ENCODE results near the gene DHX35.
A peak's percentile ranks its signal among the peaks of the same experiment; 100 is the strongest.

Gene DHX35

DNA sequence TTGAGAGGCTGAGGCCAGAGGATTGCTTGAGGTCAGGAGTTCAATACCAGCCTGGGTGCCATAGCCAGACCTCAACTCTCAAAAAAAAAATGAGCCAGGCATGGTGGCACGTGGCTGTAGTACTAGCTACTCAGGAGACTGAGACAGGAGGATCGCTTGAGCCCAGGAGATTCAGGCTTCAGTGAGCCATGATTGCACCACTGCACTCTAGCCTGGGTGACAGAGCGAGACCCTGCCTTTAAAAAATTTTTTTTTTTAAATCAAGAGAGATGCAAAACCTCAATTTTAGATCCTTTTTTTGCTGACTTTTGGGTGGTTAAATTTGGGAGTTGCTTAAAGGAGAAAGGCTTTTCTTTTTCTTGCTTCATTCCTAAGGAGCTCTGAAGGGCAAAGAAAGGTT is 70.9 kb downstream of the DHX35 start:
- no peak for DNase-seq

DNA sequence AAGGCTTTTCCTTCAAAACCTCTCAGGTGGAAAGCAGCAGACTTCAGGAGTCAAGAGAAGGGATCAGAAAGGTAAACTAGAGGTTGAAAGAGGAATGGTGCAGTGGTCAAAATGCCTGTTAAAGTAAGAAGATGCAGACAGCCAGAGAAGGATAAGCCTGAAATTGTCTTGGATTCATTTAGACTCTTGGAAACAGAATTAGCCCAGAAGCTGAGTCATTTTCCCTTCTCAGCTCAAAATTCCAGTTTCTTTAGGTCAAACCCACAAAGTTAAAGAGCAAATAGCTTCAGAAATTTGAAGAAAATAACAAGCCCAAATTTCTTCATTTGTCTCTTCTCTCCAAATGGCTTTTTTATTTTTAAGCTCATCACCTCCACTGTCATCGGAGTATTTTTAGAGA is 73.9 kb downstream of the DHX35 start:
- DNase-seq: no peak

DNA sequence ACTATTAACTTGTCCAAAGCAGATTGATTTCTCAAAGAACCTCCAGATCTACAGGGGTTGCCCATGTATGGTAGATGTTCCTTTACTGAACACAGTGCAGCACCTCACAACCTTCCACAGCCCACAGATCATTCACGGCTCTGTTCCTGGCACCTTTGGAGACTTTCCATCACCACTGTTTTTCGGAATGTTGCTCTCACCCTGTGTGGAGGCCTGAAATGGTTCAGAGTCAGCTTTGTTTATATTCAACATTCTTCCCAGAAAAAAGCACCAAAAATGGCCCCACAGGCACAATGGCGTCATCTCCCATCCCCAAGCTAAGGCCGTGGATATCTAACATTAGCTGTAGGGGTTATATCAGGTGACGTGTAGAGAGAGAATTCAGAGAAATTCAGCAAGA is 74.7 kb downstream of the DHX35 start:
- no peak for DNase-seq

DNA sequence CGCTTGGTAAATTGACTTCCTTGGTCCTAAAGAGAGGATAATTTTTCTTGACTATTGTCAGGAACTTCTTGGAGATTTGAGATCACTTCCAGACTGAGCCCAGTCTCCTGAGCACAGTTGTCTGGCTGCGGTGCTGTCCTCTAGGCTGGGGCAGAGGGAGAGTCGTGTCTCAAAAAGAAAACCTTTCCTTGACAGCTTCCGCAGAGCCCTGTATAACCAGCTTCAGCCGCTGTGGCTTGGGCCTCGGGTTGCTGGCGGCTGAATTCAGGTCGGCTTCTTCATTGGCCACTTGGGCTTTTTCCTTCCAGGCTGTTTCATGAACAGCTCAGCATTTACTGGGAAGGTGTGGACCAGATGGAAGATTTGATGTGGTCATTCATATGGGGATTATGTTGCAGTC is 75.9 kb downstream of the DHX35 start:
- no peak for DNase-seq

DNA sequence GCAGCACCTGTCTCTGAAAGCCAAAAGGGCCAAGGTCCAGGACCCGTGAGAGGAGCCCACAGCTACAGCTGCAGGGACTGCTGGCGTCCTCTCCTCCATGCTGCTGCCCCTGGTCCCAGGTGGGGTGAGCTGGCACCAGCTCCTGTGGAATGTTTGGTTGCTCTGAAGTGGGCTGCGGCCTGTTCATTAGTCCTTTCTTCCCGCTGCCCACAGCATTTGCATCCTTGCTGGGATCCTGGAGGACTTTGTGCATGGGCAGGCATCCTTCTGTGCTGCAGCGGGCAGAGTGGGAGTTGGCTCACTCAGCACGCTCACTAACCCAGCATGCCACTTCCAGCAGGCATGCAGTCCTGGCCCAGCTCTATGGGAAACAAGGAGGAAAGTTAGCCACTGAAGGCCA is 76.4 kb downstream of the DHX35 start:
- no peak for DNase-seq

DNA sequence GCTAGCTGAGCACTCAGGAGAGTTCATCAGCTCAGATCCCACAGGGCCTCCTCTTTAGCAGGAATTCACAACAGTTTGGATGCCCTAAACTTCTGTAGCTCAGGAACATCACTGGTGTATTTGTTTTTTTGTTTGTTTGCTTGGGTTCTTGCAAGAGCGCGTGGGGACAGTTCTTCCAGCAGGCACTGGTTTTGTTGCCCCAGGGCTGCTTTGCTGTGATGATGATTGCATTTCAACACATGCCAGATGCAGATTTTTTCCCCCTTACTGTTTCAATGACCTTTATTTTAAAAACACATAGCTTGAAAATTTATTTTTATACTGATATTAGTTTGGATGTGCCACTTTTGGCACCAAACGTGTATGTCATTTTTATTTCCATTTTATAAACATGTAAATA is 77.1 kb downstream of the DHX35 start:
- no peak for DNase-seq

DNA sequence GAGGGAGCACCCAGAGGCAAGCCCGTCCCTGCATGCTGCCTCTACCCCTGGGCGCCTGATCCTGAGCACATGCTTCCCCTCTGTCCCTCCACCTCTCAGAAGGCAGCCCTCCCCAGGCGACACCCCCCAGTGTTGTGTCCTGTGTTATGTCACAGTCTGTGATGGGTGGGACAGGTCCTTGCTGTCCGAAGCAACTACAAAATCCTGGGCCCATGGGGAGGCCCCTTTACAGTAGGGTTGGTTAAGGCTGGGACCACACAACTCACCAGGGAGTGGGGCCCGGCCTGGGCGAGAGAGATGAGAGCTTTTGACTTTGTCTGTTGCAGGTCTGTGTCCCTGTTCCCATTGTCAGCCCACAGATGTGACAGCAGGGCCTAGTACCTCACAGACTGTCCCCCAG is 78.0 kb downstream of the DHX35 start:
- no peak for DNase-seq

DNA sequence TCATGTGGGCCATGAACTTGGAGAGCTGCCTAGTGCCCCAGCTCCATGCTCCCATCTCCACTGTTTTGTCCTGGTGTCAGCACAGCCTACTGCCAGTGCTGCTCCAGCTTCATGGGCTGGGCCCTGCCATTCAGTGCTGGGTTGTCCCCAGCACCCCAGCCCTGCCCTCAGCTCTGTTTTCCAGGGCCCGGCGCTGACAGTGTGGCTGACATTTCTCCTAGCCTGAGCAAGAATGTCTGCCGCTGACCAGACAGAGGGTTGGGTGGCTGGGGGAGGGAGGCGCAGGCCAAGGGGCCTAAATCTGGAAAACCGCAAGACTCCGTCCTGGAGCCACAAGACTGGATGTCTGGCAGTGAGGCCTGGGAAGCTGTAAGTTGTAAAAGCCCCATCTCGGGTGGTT is 78.9 kb downstream of the DHX35 start:
- no peak for DNase-seq

DNA sequence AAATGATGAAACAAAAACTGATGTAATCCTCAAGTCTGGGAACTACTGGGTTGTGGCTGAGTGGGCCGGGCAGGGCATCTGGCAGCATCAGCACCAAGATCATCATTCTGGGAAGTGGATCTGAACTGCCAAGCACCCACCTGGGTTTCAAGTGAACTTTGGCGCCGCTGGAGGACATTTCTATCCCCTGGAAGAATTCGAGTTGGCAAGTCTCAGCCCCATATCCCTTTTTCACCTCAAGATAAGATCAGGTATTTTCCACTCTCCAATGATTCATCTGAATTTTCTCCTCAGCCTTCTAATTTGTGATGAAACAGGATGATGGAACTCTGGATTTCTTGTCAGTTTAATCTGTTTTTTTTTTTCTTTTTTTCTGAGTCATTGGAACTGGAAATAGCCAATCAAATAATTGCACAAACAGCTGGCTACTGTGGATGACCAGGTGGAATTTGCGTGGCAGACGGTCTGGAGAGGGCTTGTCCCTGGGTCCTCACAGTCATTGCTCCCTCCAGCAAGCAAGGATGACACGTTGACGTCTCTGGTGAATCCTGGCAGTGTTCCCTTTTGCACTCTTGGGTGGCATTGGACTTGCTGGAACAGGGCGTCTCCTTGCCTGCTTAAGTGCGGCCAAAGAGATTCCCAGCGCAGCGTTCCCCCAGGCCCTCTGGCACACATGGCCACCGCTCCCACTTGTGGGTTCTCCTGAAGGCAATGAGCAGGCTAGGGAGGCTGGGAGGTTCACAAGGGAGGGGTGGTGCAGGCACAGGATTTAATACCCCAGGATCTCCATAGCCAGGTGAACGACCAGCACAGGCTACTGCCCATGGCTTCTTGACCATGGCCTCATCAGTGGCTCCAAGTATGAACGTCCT is 80.4 kb downstream of the DHX35 start:
- no peak for DNase-seq

DNA sequence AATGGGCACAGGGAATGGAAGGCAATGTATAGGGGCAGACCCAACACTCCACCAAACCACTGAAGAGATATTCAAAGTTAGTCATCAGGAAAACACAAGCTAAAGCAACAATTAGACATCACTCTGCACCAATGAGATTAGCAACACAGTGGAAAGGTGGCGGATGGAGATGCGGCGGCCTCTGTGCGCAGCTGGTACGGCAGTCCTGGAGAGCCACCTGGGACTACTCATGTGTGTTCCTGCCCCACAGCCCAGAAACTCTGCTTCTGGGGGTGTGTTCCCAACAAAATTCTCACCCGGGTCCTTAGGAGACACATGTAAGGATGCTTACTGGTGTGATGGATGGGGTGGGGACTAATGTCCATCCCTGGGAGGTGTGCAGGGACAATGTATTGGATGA is 82.4 kb downstream of the DHX35 start:
- no peak for DNase-seq

DNA sequence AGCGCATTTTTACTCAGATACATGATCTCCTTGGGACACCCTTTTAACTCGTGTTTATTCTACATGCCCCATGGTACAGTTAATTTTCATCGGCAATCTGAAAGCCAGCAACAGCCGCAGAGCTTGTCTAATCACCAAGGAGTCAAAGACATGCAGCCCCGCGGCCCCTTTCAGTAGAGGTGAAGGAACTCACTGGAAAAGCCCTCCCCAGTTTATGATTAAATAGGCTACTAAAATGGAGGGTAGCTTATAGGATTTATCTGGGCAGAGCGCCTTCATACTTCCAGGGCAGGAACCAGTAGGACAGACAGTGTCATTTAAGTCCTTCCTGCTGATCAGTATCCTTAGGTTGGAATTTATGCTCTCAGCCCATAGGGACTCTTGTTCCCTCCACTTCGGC is 83.5 kb downstream of the DHX35 start:
- DNase-seq: no peak

DNA sequence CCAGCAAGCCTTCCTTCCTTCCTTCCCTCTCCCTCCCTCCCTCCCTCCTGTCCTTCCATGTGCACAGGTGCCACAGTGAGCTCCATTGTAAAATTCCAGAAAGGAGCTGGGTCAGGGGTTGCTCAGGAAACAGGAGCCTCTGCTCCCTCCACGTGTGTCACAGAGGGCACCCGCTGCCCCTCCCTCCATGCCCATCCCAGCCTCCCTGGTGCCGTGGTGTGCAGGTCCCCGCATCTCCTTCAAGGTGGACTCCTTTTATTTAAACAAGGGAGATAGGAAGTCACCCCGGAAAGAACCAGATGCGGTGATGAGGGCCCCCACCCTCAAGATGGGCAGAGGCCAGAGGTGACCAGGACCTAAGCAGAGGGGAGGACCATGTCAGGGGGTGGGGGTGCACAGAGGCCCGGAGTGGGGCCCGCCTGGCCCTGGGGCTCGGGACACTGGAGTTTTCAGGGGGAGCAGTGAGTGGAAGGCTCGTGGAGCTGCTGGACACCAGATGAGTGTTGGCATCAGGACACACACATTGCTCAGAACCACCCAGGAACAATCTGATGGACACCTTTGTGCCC is 85.4 kb downstream of the DHX35 start:
- no peak for DNase-seq

DNA sequence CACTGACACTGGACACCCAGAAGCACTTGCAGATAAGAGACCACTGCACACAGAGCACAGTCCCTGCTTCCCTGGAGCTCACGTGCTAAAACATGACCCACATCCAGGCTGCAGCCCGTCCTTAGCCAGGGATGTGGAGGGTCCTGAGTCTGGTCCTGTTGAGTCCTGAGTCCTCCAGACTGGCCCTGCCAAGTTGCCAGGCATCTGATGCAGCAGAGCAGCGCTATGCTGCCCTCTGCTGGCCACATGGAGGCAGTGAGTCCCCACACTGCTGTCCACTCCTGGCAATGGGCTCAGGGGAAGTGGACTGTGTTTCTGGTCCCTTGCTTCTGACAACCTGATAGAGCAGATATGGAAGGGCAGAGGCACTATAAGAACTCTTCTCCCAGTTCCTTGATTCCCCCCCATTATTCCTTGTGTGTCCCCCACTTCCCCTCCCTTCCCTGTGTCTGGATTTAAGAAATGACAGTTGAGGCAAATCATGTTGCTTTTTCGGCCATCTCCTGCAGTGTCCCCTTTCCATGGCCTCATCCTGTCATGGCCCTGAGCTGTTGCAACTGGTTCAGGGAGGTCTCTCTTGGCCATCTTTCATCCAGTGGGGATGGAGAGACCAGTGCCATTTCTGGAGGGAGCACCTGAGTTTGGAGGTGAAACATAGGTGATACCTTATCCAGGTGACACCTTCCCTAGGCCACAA is 86.0 kb downstream of the DHX35 start:
- peak; percentile 56 to 89 for DNase-seq

DNA sequence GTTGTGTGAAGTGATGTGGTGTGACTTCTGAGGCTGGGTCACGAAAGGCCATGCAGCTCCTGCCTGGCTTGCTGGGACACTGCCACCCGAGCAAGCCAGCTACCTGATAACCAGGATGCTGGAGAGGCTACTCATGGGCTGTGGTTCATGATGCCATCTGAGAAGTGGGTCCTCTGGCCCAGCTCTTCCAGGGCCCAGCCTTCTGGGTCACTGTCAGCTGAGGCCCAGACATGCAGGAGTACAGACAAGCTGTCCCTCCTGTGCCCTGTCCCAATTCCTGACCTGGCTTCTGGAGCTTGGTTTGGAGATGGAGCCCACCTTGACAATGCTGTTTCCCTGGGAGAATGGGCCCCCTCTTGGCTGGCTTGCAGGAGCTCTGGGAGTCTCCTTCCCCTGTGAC is 87.0 kb downstream of the DHX35 start:
- peak in 1 of 2 experiments; percentile 25 for DNase-seq

DNA sequence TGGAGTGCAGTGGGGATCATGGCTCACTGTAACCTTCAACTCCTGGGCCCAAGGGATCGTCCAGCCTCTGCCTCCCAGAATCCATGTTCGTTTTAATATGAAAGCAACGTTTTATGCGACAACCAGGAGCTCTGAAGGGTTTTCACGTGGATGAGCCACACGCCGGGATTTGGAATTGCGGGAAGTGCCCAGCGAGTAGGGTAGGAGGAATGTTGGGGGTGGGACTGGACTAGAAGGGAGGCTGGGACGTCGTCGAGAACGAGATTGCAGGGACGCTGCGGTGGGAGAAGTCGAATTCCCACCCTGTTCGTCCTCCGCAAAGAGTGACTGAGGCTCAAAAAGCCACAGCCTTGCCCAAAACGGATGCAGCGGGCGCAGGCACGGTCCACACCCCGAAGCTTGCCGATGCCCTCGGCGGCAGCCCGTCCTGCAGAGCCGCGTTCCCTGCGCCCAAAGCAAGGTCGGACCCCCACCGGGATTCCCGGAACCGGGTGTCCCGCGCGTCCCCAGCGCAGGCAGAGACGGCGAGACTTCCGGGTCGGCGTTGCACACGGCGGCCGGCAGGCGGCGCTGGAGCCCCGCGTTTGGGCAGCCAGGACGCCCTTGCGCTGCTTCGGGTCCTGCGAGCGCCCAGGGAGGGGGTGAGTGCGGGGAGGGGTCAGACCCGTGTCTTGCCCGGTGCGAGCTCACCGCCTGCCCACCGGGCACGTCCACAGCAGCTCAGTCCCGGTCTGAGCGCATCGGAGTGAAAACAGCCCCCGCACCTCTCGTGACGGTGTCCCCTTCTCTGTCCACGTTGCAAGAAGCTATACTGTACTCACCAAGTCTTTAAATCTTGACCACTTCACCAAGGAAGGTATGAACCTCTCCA is 87.8 kb downstream of the DHX35 start:
- peak; percentile 38 to 86 for DNase-seq

DNA sequence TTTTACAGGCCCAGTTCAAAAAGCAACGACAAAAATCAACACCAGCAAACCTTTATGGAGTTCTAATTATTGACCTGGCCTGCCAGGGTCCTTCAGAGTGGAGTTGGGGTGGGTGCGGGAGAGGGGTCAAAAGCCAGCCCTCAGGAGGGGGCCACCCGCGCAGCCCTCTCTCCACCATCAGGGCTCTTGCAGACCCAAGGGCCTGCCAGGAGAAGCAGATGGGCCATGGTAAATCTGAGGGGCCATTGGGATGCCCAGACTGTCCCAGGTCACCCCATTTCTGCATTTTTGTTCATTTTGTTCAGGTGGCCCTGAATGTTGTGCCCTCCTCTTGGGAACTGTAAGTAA is 88.4 kb downstream of the DHX35 start:
- DNase-seq: no peak

DNA sequence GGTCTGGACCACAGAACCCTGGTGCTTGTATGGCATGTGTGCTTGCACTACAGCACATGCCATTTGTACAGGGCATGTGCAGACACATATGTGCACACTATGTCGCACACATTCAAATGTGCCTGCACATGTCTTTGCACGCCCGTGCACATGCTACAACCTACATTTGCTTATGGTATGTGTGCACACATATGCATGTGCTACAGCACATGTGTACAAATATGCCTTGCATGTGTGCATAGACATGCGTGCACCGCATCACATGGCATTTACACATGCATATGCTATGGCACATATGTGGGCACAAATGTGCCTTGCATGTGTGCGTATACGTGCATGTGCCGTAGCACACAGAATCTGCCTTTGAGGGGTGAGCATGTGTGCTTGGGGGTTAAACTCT is 90.5 kb downstream of the DHX35 start:
- no peak for DNase-seq

DNA sequence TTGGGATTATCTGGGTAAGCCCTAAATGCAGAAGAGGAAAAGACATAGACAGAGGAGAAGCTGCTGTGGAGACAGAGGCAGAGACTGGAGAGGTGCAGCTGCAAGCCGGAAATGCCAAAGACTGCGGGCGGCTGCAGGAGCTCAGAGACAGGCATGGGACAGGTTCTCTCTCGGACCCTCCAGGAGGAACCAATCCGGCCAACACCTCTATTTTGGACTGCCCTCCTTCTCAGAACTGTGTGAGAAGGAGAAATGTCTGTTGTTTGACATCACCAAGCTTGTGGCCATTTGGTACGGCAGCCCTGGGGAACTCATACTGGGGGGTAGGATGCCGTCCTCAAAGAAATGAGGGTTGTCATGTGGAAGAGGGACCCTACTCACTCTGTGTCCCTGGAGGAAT is 95.0 kb downstream of the DHX35 start:
- DNase-seq: no peak

DNA sequence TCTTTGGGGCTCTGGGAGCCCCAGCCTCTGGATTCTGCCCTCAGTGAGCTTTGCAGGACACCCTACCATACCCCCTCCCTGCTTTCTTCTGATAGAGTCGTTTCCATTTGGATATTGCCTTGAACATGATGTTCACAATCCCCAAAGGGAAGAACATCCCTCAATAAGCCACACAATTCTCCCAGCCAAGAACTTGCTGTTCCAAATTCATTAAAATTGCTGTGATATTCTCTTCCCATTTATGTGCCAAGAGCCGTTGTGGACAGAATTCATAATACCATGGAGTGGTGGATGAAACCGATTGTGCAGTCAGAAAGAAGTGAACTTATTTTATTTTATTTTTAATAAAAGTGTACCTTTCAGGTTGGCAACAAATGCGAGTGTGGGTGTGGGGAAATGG is 95.8 kb downstream of the DHX35 start:
- DNase-seq: no peak

DNA sequence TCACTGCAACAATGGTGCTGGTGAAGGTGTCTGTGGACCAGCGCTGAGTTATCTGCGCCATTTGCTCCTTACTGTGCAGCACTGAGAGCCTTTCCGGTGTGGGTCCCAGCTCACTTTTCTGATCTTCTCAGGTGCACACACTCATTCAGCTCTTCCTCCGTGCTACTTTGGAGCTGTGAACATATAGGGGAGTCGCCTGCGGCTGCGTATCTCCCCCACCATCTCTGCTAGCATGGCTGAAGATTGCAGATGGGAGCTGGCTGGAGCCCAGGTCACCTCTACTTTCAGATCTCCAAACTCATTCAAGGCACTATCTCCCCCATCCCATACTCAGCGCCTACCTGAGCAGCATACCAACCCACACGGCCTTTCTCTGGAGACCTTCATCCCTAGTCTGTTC is 96.9 kb downstream of the DHX35 start:
- DNase-seq: no peak

DNA sequence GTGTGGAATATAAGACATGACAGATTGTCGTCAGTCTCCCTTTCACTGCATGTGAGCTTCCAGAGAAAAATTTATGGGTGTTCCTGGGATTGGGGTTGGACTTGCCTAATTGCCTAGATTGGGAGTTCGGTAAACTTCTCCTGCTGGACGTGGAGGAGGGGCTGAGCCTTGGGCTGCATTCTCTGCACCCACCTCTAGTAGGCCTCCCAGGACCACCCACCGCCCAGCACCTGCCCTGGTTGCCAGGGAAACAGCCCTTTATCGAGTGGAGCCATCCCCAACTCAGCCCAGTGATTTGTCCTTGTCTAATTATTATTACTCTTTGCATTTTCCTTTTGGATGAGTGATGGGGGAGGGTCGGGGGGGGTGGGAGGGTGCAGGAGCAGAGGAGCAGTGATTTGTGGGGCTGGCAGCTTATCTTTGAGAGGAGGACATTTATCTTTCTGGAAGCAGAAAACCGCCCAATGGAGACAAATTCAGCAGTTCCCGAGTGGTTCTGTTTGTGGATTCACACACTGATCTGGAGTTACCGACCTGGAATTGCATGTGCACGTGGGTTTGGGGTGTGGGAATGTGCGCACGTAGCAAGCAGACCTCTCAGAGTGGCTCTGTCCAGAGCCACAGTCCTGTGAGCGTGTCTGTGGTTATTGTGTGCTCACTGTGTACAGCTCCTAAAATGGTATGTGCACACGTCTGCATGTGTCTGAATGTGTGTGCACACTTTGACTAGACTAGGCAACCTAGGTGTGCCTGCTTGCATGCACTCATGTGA is 104.5 kb downstream of the DHX35 start:
- no peak for DNase-seq

DNA sequence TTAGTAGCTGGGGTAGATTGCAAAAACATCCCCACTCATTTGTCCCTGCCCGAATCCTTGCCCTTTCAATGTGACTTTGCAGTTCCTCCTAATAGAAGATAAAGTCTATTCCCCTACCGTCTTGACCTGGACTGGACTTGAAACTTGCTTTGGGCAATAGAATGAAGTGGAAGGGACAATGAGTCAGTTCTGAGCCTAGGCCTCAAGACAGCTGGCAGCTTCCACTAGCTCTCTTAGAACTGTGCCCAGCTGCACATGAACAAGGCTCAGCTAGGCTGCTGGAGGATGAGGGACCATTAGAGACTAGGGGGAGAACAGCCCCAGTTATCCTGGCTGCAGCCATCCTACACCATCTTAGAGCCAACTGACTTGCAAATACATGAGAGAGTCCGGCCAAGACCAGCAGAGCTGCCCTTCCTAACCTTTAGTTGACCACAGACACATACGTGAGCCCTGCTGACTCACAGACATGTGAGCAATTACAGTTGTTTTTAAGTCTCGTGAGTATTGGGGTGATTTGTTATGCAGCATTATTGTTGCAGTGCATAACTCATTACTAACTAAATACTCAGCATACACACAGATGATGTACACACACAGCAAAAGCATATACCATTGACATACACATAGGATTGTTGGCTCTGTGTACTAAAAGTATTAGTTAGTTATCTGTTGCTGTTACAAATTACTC is 105.5 kb downstream of the DHX35 start:
- DNase-seq: no peak
